WTC11 (cell line): Measurements from ENCODE around the gene ALDH8A1.

Experiments used
- ATF6 ChIP-seq: sonication (generic); formaldehyde crosslinking; IDR thresholded peaks from 2 replicates; pipeline ENCODE4 v1.8.1; 2023; ENCODE audit warnings: mild to moderate bottlenecking, missing genetic modification reagents
- CTCF ChIP-seq: fragments of 200-600 bp; IDR thresholded peaks from 2 replicates; pipeline ENCODE4 v1.8.0; 2022; ENCODE audit warnings: antibody characterized with exemption
- GABPB1 ChIP-seq: sonication (generic); formaldehyde crosslinking; IDR thresholded peaks from 2 replicates; pipeline ENCODE4 v1.8.1; 2023; ENCODE audit warnings: mild to moderate bottlenecking, missing genetic modification reagents

GRCh38 chr6:134880487-134881190 lies 69.3 kb downstream of the ALDH8A1 start:
- TF ChIP-seq ATF6 (CRISPR knock-in tag) (no peak), CTCF (no peak), GABPB1 (CRISPR knock-in tag) (no peak)
